ENCODE measurements around the gene LMO4. TPM values are rescaled to one million over a fixed set of nuclear protein-coding genes. Genes with fewer than 3 reads are reported as not detected.

The LMO4 gene
- total RNA-seq, 1 donor from 2014 or later, result 48.2 TPM

- peak; percentile 2 for ATAC-seq
Observed at GRCh38 chr1:87329051-87329525, 408 bp downstream of the LMO4 start.

DNA sequence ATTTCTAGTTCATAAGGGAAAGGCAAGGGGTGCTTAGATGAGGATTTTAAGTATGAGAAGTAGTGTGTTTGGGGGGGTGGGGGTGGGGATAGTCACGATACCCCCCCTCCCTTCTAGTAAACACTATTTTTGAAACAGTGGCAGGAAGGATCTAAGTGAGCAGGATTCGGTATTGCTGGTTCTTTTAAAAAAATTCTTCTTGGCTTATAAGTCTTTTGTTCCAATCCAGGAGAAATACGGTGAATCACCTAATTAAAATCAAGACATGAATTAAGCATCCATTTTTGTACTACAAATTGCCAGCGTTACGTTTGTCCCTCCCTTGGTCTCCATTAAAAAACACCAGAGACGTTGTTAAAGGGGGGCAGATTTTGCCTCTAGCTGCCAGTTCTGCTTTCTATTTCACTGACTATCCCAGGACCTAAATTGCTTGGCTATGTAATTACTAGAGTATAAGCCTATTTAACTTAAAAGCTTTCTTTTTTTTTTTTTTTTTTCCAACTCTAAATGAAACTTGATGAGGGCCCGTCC is 911 bp downstream of the LMO4 start:
- no peak for ATAC-seq

DNA sequence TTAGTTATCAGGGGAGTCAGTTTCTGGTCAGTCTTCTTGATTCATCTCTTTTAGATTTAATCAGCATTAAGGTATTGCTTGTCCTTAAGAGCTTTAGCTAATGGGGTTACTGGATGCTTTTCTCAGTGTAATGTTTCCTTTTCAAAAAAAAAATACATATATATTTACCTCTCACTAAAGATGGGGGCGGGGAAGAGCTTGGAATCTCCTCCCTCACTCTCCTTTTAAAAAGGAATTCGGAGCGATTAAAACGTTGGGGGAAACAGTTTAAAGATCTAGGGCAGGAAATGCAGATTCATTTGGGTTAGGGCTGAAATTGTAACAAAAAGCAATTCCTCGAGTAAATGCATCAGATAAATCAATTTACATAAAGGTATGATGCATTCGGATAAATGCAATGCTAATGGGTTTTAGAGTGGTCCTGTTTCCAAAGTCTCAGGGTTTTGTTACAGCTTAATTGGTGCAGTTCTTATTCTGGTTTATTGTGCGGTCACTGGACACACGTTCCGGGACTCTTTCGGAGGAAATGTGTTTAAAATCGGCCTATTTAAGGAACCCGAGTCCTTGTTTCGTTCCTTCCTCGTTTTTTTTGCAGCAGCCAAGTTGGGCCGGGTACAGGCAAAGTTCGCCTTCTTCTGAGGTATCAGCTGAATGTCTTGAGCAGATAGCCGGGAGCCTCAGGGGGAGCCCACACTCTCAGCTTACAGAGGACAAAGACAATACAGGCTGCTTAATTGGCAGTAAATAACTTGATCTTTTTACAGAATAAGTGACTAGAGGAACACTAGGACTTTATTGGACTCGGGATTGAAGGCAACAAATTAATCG is 1.6 kb downstream of the LMO4 start:
- no peak for ATAC-seq

- no peak for ATAC-seq
Observed at GRCh38 chr1:87330885-87331364, 2.2 kb downstream of the LMO4 start.

- peak; percentile 75 for ATAC-seq
Observed at GRCh38 chr1:87331365-87332241, 2.9 kb downstream of the LMO4 start.

DNA sequence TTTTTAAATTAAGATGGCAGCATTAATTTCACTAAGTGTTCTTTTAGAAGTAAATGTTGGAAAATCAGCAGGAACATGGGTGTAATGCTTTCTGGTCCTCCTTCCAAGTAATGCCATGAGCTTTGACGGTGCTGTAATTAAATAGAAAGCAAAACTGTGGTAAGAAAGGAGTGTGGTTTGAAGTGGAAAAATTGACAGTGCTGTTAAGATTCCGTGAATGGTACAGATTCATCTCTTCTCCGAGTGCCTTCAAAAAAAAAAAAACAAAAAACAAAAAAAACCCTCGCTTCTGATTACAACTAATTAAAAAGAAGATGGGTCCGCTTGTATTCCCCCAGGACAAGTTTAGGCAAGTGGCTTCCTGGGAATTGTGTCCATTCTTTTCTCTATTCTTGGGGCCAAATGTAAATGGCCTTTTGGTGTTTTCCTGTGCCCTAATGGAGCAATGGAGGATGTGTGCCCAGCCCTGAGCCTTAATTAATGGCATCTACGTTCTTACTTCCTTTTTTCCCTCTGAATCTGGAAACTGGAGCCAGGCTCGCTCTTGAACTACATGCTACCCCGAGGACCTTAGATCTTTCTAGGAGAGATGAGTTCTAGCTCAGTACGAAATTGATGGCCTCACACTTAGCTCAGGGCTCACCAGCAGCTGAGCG is 5.1 kb downstream of the LMO4 start:
- no peak for ATAC-seq

DNA sequence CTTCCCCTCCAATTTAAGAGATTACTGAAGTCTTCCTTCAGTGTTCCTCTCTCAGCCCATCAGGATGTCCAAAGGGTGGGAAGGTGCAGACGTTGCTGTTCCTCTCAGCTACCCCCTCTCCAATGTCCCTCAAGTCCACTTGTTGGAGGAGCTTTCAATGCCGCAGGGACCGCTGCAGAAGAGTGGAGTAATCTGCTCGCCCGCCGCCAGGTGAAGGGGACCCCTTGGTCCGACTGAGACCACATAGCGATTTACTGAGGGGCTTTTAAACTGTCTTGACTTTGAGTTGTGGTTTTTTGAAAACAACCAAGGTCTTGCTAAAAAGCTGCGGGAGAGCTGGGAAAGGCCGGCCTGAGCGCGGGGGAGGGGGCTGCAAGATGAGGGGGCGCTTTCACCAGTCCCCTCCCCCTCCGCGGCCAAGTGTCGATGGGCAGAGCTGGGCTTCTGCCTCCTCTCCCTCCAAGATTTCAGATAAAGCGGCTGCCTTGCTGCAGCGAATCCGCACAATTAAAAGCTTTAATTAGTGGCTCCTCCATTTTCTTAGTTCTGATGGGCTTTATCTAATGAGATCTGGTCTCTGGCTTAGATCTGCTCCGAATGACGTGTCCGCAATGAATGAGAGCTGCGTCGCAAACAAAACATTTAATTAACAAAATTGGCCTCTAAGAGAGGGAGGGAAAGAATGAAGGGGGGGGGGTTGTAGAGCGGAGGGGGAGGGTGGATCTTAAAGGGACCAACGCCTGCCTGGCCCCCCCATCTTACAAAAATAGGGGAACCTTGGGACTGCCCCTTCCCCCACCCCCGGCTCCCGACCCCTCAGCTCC is 5.9 kb downstream of the LMO4 start:
- no peak for ATAC-seq

GRCh38 chr1:87335175-87335884 is 6.7 kb downstream of the LMO4 start:
- ATAC-seq, result peak; percentile 44

DNA sequence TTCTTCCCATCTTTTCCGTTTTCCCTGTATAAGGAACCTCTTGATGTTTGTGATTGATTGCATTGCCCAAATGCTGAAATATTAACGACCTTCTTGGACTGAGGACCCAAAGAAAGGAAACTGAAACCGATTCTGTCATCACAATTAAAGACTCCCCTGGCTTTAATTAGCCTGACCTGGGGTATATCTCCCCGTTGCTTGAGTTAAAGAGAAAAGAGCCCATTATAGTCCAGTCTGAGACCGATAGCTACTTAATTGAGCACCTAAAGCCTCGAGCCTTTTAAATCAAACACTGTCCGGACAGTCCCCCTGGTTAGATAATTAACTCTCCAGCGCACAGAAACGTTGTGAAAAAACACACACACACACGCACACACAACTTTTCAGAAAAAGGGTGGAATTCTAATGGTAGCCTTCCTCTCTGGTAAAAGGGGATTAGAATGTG is 8.0 kb downstream of the LMO4 start:
- no peak for ATAC-seq

- no peak for ATAC-seq
Observed at GRCh38 chr1:87337606-87338005, 8.9 kb downstream of the LMO4 start.

DNA sequence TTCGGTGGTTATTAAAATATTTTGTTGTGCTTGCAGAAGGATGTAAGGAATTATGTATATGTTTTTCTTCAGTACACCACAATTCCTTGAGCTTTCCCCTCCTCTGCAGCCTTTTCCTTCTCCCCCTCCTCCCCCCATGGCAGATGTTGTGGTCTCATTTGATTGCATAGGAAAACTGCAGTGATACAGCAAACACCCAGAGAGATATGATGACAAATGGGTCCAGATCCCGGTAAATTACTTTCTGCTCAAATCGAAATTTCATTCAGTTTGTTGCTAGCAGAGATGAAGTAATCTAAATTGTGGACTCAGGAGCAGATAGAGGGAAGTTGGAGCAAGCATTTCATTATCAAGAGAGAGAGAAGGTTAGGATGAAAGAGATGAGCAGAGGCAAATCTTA is 9.9 kb downstream of the LMO4 start:
- ATAC-seq, result no peak

GRCh38 chr1:87344231-87344630 is 15.6 kb downstream of the LMO4 start:
- ATAC-seq, result no peak

DNA sequence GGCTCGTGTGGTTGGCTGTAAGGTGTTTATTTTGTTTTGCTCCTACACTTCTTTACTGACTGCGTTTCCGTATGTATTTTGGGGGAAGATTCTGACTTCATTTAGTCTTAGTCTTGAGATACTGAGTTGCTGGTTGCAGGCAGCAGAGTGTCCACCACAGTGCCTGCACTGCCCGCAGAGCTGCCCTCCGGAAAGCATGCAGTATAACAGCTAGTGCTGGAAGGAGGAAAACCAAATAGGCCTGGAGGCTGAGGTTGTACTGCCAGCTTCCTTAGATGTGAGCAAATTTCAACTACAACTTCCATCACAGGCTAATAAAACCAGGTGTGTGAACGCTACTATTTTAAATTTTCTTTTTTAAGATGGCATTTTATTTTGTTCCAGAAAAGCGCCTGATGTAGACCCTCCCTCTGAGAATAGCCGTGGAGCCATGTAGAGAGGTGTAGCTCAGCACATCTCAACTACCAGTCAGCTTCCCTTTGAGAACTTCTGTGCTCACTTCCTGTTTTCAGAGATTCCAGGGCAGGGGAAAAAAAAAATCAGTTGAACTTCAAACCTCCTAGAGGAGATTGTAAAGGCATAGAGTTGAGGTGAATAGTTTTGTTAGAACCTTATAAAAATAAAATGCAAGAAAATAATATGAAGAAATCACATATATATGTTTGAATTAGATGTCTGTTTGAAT is 17.6 kb downstream of the LMO4 start:
- no peak for ATAC-seq

- ATAC-seq, result peak; percentile 49
Observed at GRCh38 chr1:87348341-87349019, 19.8 kb downstream of the LMO4 start.

GRCh38 chr1:87349036-87349435 is 20.4 kb downstream of the LMO4 start:
- ATAC-seq, result no peak

GRCh38 chr1:87355894-87356293 is 27.2 kb downstream of the LMO4 start:
- ATAC-seq, result no peak

DNA sequence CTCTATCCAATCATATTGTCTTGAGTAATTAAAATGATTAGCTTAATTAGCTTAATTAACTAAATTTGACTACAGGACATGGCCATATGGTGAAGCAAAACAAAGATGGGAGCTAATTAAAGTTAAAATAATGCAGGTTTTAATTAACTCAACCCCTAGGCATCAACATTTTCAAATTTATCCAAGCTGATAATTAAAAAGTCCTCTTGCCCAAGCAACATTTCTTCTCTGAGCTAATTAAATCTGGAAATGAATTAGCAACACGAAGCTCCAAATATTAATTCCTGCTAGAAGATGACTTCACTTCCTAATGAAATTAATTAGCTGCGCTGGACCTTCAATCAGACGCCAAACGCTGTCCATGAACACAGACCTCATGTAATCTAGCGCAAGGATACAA is 27.9 kb downstream of the LMO4 start:
- ATAC-seq, result no peak

- no peak for ATAC-seq
Observed at GRCh38 chr1:87358219-87358618, 29.5 kb downstream of the LMO4 start.

- no peak for ATAC-seq
Observed at GRCh38 chr1:87359586-87359985, 30.9 kb downstream of the LMO4 start.
